A549 (cell line): ENCODE data around the gene KRTAP10-7.

ENCODE experiments used
- BCL3 ChIP-seq: fragments of >200 bp; sonication (Bioruptor Twin); formaldehyde crosslinking; IDR thresholded peaks from 3 replicates; pipeline ENCODE4 v1.6.1; 2016
- HOXA7 ChIP-seq: fragments of 250-450 bp; sonication (Bioruptor Pico); IDR thresholded peaks from 2 replicates; pipeline ENCODE4 v1.5.0; 2020; ENCODE audit warnings: mild to moderate bottlenecking, moderate library complexity
- MAFK ChIP-seq: fragments of 450-650 bp; IDR thresholded peaks from 2 replicates; pipeline ENCODE4 v1.6.1; 2014; ENCODE audit not compliant: partially characterized antibody
- POLR2A ChIP-seq: IDR thresholded peaks from 2 replicates; pipeline ENCODE4 v1.6.1; 2012; ENCODE audit warnings: mild to moderate bottlenecking, low read length
- ZFP36 ChIP-seq: fragments of 450-650 bp; IDR thresholded peaks from 2 replicates; pipeline ENCODE4 v1.6.1; 2014; ENCODE audit warnings: borderline replicate concordance; ENCODE audit not compliant: partially characterized antibody

DNA sequence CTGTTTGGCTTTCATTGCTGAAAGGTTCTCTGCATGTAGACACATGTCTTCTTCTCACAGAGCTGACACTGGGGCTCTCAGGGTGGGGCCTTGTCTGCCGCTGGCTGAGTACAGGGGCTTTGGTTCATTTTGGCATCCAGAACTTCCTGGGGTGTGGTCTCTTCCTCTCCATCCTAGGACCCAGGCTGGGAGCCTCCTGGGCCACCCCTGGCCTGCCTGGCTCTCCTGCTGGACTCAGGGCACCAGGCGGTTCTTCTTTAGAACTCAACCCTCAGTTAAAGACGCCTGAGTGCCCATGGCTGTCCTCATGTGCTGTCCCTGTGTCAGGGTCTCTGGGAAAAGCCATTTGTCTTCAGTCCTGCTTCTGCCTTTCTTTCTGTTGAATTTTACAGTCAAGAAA, 14.5 kb upstream of the KRTAP10-7 start:
- TF ChIP-seq ZFP36 (no peak), BCL3 (no peak), HOXA7 (CRISPR knock-in tag) (no peak), POLR2A (no peak), MAFK (no peak)
